Stimulated activated CD4-positive, alpha-beta T cell treated with anti-CD3 and anti-CD28 coated beads, Interleukin-15, amount 100 ng/mL, for 1 hour (primary cell): ENCODE data around the gene BRMS1L.
"Not testable (repeated sequence)": the region's sequence is repeated elsewhere in the genome, so short reads cannot be mapped to it uniquely, and the experiment has no call there.

ENCODE experiments used
- DNase-seq, 2 donors: peaks; one replicate each; pipeline ENCODE4 v3.0.0-alpha.2; 2020; ENCODE audit warnings: low read depth in 1 of 2, low spot score in 1 of 2

The BRMS1L gene

GRCh38 chr14:35821564-35822411 lies 4.3 kb upstream of the BRMS1L start:
- DNase-seq = no peak

- DNase-seq = no peak
These were observed 3.6 kb upstream of the BRMS1L start for GRCh38 chr14:35822501-35822900.

- not testable (repeated sequence) for DNase-seq
These were observed 1.5 kb upstream of the BRMS1L start for GRCh38 chr14:35824446-35825165.

- DNase-seq = no peak
These were observed 245 bp upstream of the BRMS1L start for GRCh38 chr14:35825968-35826217.

- no peak for DNase-seq
These were observed 846 bp downstream of the BRMS1L start for GRCh38 chr14:35826952-35827416.

GRCh38 chr14:35827678-35828472 lies 1.7 kb downstream of the BRMS1L start:
- DNase-seq = no peak

GRCh38 chr14:35829449-35829848 lies 3.3 kb downstream of the BRMS1L start:
- DNase-seq = no peak

- DNase-seq = no peak
These were observed 9.3 kb downstream of the BRMS1L start for GRCh38 chr14:35835208-35835982.

GRCh38 chr14:35841704-35842103 lies 15.6 kb downstream of the BRMS1L start:
- DNase-seq = not testable (repeated sequence)

- not testable (repeated sequence) for DNase-seq
These were observed 16.1 kb downstream of the BRMS1L start for GRCh38 chr14:35842245-35842644.

GRCh38 chr14:35844494-35844893 lies 18.4 kb downstream of the BRMS1L start:
- DNase-seq = no peak

GRCh38 chr14:35847636-35848035 lies 21.5 kb downstream of the BRMS1L start:
- DNase-seq = no peak

- no peak for DNase-seq
These were observed 23.0 kb downstream of the BRMS1L start for GRCh38 chr14:35849122-35849521.

GRCh38 chr14:35851823-35852222 lies 25.7 kb downstream of the BRMS1L start:
- no peak for DNase-seq

GRCh38 chr14:35853225-35853624 lies 27.1 kb downstream of the BRMS1L start:
- no peak for DNase-seq

GRCh38 chr14:35854696-35855270 lies 28.6 kb downstream of the BRMS1L start:
- no peak for DNase-seq

- DNase-seq = no peak
These were observed 29.8 kb downstream of the BRMS1L start for GRCh38 chr14:35855876-35856481.

- no peak for DNase-seq
These were observed 32.5 kb downstream of the BRMS1L start for GRCh38 chr14:35858521-35859209.

GRCh38 chr14:35861204-35861868 lies 35.2 kb downstream of the BRMS1L start:
- no peak for DNase-seq
